ENCODE results near the gene KCND1. TPM values are rescaled to one million over a fixed set of nuclear protein-coding genes. Genes with fewer than 3 reads are reported as not detected.
A peak's percentile ranks its signal among the peaks of the same experiment; 100 is the strongest.
"Not testable (repeated sequence)": the region's sequence is repeated elsewhere in the genome, so short reads cannot be mapped to it uniquely, and the experiment has no call there.

KCND1 gene
- 1 to 10 TPM; 2.3 to 3.4 (median 2.8) TPM for polyA plus RNA-seq (ENCODE audit: insufficient read length in 4 of 4)

DNA sequence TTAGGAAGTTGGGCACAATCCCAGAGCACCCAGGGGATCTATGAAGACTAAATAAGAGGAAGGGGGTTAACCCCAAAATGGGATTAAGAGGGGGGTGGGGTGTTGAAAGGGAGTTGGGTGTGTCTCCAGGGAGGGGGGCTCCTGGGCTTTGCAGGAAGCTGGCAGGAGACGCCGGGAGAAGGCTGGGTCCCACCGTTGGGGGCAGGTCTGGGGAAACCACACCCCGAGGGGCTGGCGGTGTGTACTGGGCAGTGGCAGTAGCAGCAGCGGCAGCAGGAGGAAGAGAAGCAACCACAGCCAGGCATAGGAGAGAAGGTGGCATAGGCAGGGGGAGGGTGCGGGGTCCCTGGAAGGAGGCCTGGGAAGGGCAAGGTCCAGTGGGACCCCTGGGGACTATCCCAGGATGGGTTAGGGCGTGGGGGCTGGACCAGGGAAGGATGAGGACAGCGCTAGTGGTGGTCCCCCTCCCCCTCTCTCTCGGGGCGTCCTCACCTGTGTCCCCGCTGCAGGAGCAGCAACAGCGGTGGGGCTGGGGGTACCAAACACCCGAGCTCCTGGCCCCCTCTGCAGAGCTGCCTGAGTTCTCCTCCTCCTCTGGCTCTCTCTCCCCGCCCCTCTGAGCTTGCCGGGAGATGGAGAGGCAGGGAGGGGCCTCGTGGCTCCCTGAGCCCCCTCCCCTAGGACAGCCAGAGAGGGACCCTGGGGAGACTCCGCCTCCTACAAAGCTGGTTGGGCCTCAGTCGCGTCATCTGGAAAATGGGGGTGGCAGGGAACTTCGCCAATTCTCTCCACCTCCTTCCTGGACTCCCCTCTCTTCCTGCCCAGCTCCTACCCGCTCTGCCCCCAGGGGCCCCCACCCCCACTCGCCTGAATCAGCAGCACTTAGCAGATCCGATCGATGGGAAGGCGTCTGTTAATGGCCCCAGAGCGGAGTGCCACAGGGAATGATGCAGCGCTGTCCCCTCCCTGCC lies at the start of gene KCND1:
TSS of gene KCND1 (minus strand) at position 596 of the 971 bp plus-strand sequence. CDS start 1,573 bp downstream, outside the sequence.
- no peak for DNase-seq (ENCODE audit: low read depth in 4 of 4, low spot score in 2 of 4)

DNA sequence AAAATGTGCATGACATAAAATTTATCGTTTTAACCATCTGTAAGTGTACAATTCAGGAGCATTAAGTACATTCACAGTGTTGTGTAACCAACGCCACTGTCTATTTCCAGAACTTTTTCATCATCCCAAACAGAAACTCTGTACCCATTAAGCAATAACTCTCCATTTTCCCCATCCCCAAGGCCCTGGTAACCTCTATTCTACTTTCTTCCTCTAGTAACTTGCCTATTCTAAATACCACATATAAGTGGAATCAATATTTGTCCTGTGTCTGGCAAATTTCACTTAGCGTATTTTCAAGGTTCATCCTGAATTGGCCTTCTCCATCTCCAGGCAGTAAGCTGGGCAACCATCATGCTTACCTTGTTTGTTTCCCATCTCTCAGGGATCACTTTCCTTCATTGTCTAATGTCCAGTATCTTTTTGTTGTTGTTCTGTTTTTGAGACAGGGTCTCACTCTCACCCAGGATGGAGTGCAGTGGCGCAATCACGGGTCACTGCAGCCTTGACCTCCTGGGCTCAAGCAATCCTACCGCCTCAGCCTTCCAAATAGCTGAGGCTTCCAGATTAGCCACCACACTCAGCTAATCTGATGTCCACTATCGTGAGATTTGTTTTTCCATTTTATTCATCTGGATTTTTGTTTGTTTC lies 48.1 kb upstream of the KCND1 start:
- no peak for DNase-seq (ENCODE audit: low read depth in 4 of 4, low spot score in 2 of 4)

- DNase-seq (ENCODE audit: low read depth in 4 of 4, low spot score in 2 of 4), result no peak
These were observed 47.4 kb upstream of the KCND1 start for GRCh38 chrX:49019050-49019449.

- no peak for DNase-seq (ENCODE audit: low read depth in 4 of 4, low spot score in 2 of 4)
These were observed 32.1 kb upstream of the KCND1 start for GRCh38 chrX:49003696-49004095.

GRCh38 chrX:49002091-49002935 lies 30.7 kb upstream of the KCND1 start, which contains the start of gene GRIPAP1:
Gene GRIPAP1 (minus strand): TSS chrX:49002264. CDS start chrX:49002229, 35 bp downstream.
- peak; percentile 67 to 86 (median 72) for DNase-seq (ENCODE audit: low read depth in 4 of 4, low spot score in 2 of 4)

DNA sequence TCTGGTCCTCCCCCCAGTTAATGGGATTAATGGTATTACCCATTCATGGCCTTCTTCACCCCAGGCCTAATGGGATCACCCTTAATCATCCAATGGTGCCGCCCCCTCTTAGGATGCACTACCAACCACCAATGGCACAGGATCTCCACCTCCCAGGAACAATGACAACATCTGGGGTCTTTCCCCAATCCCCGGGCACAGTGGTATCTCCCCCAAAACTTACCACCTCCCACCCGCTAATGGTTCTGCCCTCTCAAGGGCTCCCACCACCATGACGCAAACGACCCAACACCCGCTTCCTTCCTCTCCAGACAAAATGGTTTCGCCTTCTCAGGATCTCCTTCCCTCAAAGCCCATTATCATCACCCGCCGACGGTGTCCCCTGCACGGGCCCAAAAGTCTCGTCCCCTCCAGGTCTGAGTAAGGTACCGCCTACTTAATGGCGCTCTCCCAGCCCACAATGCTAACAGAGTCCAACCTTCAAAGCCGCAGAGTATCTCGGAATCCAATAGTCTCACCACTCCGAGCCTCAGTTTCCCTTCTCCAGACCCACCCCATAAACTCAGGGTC lies 30.0 kb upstream of the KCND1 start:
- peak in 3 of 4 donors; percentile 9 to 21 (median 10) for DNase-seq (ENCODE audit: low read depth in 4 of 4, low spot score in 2 of 4)

GRCh38 chrX:49000636-49001035 lies 29.0 kb upstream of the KCND1 start:
- no peak for DNase-seq (ENCODE audit: low read depth in 4 of 4, low spot score in 2 of 4)

- DNase-seq (ENCODE audit: low read depth in 4 of 4, low spot score in 2 of 4), result no peak
These were observed 27.4 kb upstream of the KCND1 start for GRCh38 chrX:48999030-48999429.

GRCh38 chrX:48998391-48998790 lies 26.7 kb upstream of the KCND1 start:
- DNase-seq (ENCODE audit: low read depth in 4 of 4, low spot score in 2 of 4), result no peak

DNA sequence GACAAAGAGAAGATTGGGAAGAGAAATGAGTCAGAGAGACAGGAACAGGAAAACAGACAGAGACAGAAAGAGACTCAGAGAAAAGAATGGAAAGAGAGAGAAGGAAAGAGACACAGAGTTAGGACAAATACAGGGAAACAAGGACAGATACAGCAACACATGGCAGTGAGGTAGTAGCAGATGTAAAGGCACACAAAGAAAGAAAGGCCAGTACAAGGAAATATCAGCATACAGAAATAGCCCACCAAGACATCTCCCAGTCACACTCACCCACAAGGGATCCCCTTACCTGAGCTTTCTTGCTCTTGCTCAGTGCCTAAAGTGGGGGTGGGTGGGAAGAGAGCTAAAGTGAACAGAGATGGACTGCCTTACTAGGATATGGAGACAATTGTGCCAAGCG lies 26.2 kb upstream of the KCND1 start:
- DNase-seq (ENCODE audit: low read depth in 4 of 4, low spot score in 2 of 4), result no peak

DNA sequence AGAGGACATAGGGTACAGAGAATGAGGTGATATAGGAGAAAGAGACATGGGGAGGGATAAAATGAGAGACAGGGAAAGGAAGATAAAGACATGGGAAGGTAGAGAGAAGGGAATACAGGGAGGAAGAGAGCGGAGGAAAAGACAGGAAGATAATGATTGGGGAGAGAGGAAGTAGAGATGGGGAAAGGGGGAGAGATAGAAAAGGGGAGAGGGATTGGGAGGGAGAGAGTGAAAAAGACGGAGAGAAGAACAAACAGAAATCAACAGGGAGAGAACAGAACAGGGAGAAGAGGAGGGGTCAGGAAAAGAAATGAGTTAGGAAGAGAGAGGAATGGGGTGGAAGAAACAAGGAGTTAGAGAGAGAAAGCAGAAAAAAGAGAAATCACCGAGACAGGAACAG lies 25.8 kb upstream of the KCND1 start:
- no peak for DNase-seq (ENCODE audit: low read depth in 4 of 4, low spot score in 2 of 4)

DNA sequence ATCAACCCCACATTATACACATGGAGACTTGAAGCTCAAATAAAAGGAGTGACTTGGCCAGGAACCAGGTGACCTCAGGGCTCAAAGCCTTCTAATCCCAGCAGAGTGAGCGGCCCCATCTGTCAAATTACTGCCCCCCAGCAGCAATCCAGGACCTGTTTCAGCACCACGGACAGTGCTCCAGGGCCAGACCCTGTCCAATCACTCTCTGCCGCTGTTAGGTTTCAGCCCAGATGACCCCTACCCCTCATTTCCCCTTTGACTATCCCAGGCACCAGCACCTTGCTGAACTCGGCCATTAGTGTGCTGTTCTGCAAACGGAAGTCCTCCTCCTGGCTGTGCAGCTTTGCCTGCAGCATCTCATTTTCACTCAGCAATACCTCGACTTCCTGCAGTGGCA lies 25.3 kb upstream of the KCND1 start:
- no peak for DNase-seq (ENCODE audit: low read depth in 4 of 4, low spot score in 2 of 4)

- DNase-seq (ENCODE audit: low read depth in 4 of 4, low spot score in 2 of 4), result no peak
These were observed 20.7 kb upstream of the KCND1 start for GRCh38 chrX:48992341-48992740.

DNA sequence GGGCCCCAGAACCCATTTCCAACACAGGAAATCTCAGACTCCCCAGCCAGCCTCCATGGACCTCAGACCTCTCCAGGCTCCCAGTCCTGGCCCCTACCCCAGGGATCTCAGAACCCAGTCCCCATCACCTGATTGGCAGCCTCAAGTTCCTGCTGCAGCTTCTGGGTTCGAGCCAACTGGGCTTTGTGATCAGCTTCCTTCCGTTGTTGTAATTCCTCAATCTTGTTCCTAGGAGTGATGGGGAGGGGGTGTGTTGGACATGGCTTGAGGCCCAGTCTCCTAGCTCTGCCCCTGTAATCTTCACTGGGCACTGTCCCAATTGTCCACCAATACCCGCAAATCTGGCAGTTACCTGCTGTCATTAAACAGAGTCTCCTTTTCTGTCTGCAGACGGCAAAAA lies 17.8 kb upstream of the KCND1 start:
- no peak for DNase-seq (ENCODE audit: low read depth in 4 of 4, low spot score in 2 of 4)

GRCh38 chrX:48983896-48984295 lies 12.3 kb upstream of the KCND1 start:
- no peak for DNase-seq (ENCODE audit: low read depth in 4 of 4, low spot score in 2 of 4)

GRCh38 chrX:48983081-48983480 lies 11.4 kb upstream of the KCND1 start:
- DNase-seq (ENCODE audit: low read depth in 4 of 4, low spot score in 2 of 4), result no peak

GRCh38 chrX:48981178-48981577 lies 9.5 kb upstream of the KCND1 start:
- DNase-seq (ENCODE audit: low read depth in 4 of 4, low spot score in 2 of 4), result no peak

DNA sequence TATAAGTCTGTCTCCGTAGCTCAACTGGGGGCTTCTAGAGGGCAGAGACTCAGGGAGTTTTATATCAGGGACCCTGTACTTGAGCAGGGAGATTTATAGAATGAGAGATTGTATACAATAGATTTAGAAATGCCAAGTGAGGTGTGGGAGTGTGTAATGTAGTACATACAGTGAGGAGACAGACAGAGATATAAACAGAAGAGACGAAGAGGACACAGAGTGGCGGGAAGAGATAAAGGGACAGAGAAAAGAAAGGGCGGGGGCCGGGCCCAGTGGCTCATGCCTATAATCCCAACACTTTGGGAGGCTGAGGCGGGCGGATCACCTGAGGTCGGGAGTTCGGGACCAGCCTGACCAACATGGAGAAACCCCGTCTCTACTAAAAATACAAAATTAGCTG lies 8.7 kb upstream of the KCND1 start:
- not testable (repeated sequence) for DNase-seq (ENCODE audit: low read depth in 4 of 4, low spot score in 2 of 4)

DNA sequence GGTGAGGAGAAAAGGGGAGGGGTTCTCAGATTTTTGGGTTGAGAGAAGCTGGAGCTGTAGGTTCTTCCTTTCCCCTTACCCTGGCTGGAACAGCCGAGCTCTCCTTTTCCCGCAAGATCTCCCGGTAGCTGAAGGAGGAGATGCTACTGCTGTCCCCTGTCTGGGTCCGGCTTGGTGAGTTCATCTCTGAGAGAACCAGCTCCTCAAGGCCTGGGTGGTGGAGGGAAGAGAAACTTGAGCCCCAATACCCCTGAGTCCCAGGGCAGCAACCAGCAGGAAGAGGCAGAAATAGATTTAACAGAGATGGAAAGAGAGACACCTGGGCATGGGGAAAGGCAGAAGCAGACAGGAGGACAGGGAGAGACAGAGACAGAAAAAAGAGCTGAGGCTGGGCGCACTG lies 6.6 kb upstream of the KCND1 start:
- no peak for DNase-seq (ENCODE audit: low read depth in 4 of 4, low spot score in 2 of 4)

DNA sequence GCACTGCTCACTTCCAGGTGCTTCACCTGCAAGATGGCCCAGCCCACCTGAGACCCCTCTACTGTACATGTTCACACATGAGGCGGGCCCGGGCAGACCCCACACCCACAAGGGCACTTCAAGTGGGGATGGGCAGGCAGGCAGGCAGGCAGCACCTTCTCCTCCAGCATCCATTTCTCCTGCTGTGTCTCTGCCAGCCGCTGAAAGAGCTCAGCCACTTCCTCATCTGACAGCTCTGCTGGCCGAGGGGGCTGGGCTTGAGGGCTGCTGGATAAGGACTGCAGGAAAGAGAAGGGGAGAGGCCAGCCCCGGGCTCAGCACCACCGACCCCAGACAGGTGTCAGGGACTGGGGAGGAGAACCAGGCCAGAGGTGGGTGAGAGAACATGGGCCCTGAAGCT lies 4.4 kb upstream of the KCND1 start:
- DNase-seq (ENCODE audit: low read depth in 4 of 4, low spot score in 2 of 4), result no peak

Data from left renal cortex interstitium (tissue), 4 donors.